Natural killer cell treated with Interleukin-12 subunit alpha and Interleukin-12 subunit beta and Interleukin-15 and Interleukin-18, amount 100 ng/mL, for 72 hours (primary cell): ENCODE measurements around the gene NCMAP. TPM values are rescaled to one million over a fixed set of nuclear protein-coding genes. Genes with fewer than 3 reads are reported as not detected.

Experiments
- ATAC-seq, 2 donors: fragments of 150-1000 bp; cut with Tn5 transposase in 1 of 2; sonication (Bioruptor Pico), chemical (Tn5 transposase) in 1 of 2; 2 replicates each; pipeline ENCODE4 v1.10.0; 2021
- DNase-seq: peaks from one replicate; pipeline ENCODE4 v3.0.0; 2022; ENCODE audit warnings: low spot score
- H3K27ac Mint-ChIP-seq, 2 donors: 1 replicate in 1 of 2; 2 replicates in 1 of 2; pipeline ENCODE4 v1.8.0; 2022; ENCODE audit warnings: mixed read lengths in 2 of 2, mild to moderate bottlenecking in 1 of 2, moderate library complexity in 1 of 2
- H3K27me3 Mint-ChIP-seq, 2 donors: 1 replicate in 1 of 2; 2 replicates in 1 of 2; pipeline ENCODE4 v1.8.0; 2022; ENCODE audit warnings: mixed read lengths in 2 of 2
- H3K36me3 Mint-ChIP-seq: one replicate; pipeline ENCODE4 v1.8.0; 2022; ENCODE audit warnings: mixed read lengths
- H3K4me1 Mint-ChIP-seq, 2 donors: 1 replicate in 1 of 2; 2 replicates in 1 of 2; pipeline ENCODE4 v1.8.0; 2022; ENCODE audit warnings: low read depth in 2 of 2, mixed read lengths in 2 of 2, mild to moderate bottlenecking in 1 of 2
- H3K4me3 Mint-ChIP-seq: one replicate; pipeline ENCODE4 v1.8.0; 2022; ENCODE audit warnings: mixed read lengths
- H3K9me3 Mint-ChIP-seq: 2 replicates; pipeline ENCODE4 v1.8.0; 2022; ENCODE audit warnings: mixed read lengths
- total RNA-seq, 2 donors: library from RNA; stranded (reverse); gene quantifications; one replicate each; pipeline ENCODE4 v1.2.3, GENCODE V29; 2022

The NCMAP gene
- total RNA-seq, 2 donors from 2014 or later, result not detected

DNA sequence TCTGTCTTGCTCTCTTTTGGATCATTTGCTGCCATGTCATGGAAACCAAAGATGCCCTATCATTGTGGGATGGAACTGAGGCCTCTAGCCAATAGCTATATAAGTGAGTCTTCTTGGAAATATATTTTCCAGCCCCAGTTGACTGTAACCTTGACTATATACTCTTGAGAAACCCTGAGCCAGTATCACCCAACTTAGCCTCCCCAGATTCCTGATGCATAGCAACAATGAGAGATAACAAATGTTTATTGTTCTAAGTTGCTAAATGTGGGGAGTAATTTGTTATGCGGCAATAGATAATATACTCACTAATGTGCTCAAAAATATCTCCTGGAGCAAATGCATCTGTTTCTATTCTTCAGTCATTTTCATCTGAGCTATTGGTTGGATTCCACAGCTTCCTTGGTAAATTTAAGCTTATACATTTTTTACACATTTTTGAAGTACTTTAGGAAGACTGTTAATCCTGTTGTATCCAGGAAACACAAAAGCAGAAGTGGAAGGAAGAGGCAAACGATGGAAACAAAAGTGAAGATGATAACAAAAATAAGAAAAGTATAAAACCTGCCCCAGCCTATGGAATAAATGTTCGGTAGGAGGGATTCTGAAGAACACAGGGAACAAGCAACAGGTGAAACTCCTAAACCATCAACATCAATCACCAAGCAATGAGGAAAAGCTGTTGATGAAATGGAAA, 80.9 kb downstream of the NCMAP start:
- H3K36me3 Mint-ChIP-seq, result no peaks in the 10 kb centered on the region
- peaks cover 9 to 17% of the 10 kb centered on the region in 2 donors for H3K4me1 Mint-ChIP-seq
- no peak overlapping the region for H3K27ac Mint-ChIP-seq
- no peaks in the 10 kb centered on the region for H3K9me3 Mint-ChIP-seq
- ATAC-seq, result no peak
- H3K27me3 Mint-ChIP-seq, result peaks cover 12 to 15% of the 10 kb centered on the region in 2 donors
- no peak overlapping the region for H3K4me3 Mint-ChIP-seq
- DNase-seq, result no peak

GRCh38 chr1:24639094-24639493, 83.2 kb downstream of the NCMAP start:
- ATAC-seq, result no peak
- Mint-ChIP-seq H3K36me3 (no peaks in the 10 kb centered on the region), H3K9me3 (no peaks in the 10 kb centered on the region), H3K27me3 (peaks cover 12 to 15% of the 10 kb centered on the region in 2 donors), H3K4me3 (no peak overlapping the region), H3K27ac (peak overlapping the region in 1 of 2 donors; percentile 0), H3K4me1 (peaks cover 14 to 23% of the 10 kb centered on the region in 2 donors)
- DNase-seq, result no peak

DNA sequence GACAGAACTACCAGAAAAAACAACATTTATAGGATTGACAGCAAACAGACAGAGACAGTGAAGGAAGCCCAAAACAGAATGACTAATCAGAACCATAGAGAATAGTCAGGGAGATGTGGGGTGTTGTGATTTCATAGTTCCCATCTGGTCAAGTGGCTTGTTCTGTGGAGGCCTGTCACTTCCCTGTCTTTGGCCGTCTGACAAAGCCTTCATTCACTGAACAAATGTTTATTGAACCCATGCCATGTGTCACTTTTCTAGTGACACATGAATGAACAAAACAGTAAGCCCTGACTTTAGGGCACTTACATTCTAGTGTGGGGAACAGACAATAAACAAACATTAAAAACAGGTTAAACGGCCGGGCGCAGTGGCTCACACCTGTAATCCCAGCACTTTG, 84.0 kb downstream of the NCMAP start:
- ATAC-seq, result no peak
- peak overlapping the region; percentile 0 to 95 for H3K27ac Mint-ChIP-seq
- H3K4me1 Mint-ChIP-seq, result peaks cover 21 to 31% of the 10 kb centered on the region in 2 donors
- H3K27me3 Mint-ChIP-seq, result peaks cover 12 to 15% of the 10 kb centered on the region in 2 donors
- H3K9me3 Mint-ChIP-seq, result no peaks in the 10 kb centered on the region
- no peak overlapping the region for H3K4me3 Mint-ChIP-seq
- peaks cover 8% of the 10 kb centered on the region for H3K36me3 Mint-ChIP-seq
- no peak for DNase-seq

DNA sequence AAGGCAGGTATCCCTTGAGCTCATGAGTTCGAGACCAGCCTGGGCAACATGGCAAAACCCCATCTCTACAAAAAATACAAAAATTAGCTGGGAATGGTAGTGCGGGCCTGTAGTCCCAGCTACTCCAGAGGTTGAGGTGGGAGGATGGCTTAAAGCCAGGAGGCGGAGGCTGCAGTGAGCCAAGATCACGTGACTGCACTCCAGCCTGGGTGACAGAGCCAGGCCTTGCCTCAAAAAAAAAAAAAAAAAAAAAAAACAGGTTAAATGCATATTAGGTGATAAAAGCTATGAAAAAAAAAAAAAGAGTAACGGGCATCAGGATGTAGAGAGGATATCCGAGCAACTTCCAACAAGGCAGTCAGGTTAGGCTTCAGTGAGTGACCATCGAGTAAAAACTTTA, 84.4 kb downstream of the NCMAP start:
- peaks cover 23 to 32% of the 10 kb centered on the region in 2 donors for H3K4me1 Mint-ChIP-seq
- DNase-seq (no peak), ATAC-seq (no peak)
- H3K9me3 Mint-ChIP-seq, result no peaks in the 10 kb centered on the region
- H3K4me3 Mint-ChIP-seq, result peak overlapping the region; percentile 96
- H3K27me3 Mint-ChIP-seq, result peaks cover 12 to 15% of the 10 kb centered on the region in 2 donors
- peak overlapping the region; percentile 89 to 95 for H3K27ac Mint-ChIP-seq
- peaks cover 12% of the 10 kb centered on the region for H3K36me3 Mint-ChIP-seq

DNA sequence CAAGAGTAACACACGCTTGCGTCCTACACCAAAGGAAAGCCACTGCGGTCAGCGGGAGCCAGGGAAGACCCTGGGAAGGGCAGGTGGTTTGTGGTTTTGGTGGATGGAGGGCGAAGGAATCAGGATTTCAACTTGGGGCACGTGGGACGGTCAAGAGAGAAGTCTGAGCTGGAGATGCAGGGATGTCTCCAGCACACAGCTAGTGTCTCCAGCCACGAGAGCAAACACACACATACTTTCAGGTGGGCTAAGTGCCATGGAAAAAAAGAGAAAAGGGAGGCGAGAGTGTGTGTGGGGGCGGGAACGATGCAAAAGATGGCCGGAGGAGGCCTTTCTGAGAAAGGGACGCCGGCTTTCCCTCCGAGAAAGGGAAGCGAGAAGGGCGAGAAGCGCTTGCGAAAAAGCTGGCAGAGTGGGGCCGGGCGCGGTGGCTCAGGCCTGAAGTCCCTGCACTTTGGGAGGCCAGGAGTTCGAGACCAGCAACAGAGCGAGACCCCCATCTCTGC, 85.8 kb downstream of the NCMAP start:
- Mint-ChIP-seq H3K9me3 (no peaks in the 10 kb centered on the region), H3K4me1 (peaks cover 29 to 35% of the 10 kb centered on the region in 2 donors), H3K4me3 (peak overlapping the region; percentile 96), H3K27me3 (peaks cover 4 to 5% of the 10 kb centered on the region in 2 donors), H3K36me3 (peaks cover 16% of the 10 kb centered on the region), H3K27ac (peak overlapping the region; percentile 89 to 95)
- ATAC-seq, result no peak
- DNase-seq, result peak; percentile 67

DNA sequence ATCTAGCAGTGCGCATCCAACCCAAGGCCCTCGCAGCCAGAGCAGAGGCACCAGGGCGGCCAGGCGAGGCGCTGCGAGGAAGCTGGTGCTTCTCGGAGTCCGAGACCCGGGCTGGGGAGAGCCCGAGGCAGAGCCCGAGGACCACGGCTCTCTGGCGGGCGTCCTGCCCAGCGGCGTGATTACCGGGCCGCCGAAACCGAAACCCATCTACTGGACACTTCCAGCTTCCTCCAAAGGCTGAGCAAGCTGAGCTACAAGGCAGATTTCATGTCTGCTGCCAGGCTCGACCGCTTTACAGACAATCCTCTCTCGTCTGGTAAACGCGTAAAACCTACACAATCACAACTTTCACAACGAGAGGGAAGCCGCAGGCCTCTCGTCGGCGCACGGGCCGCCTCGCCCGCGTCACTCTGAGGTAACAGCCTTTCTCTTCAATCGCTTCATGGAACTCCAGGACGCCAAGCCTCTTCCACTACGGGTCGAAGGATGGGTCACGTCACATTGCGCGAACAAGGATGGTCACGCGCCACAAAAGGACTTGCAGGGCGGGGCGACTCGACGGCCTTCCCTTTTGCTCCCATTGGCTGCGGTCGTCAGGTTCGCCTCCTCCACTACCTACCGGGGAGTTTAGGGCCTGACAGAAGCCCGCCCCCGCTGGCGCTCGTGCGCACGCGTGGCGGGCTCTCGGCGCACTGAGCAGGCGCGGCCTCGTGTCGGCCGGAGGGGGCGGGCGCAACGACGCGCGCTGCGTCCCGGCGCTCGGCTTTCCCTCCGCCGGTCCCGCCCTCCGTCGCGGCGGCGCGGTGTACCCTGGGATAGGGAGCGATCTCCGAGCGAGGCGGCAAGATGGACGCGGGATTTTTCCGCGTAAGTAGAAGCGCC, 86.8 kb downstream of the NCMAP start, which contains the start of gene SRRM1:
SRRM1 (plus strand) TSS at position 822 of the 882 bp plus-strand sequence; CDS start at position 847, 25 bp downstream.
- Mint-ChIP-seq H3K4me3 (peak within 1 kb of the TSS; percentile 96), H3K27me3 (no peaks in the 10 kb centered on the region)

GRCh38 chr1:24643363-24644099, 87.6 kb downstream of the NCMAP start:
- Mint-ChIP-seq H3K27me3 (no peaks in the 10 kb centered on the region), H3K27ac (peak overlapping the region; percentile 89 to 95), H3K36me3 (peaks cover 31% of the 10 kb centered on the region), H3K9me3 (no peaks in the 10 kb centered on the region), H3K4me3 (peak overlapping the region; percentile 96), H3K4me1 (peaks cover 32 to 42% of the 10 kb centered on the region in 2 donors)
- ATAC-seq (peak; percentile 39 to 40), DNase-seq (peak; percentile 76)

More for the DNA sequence above, 86.8 kb downstream of the NCMAP start, which contains the start of gene SRRM1:
- DNase-seq, result peak; percentile 99
- Mint-ChIP-seq H3K36me3 (peaks cover 23% of the 10 kb centered on the region), H3K4me1 (peaks cover 32 to 42% of the 10 kb centered on the region in 2 donors), H3K27ac (peak within 1 kb of the TSS; percentile 89 to 95), H3K9me3 (no peaks in the 10 kb centered on the region)
- ATAC-seq, result peak; percentile 95 to 96

DNA sequence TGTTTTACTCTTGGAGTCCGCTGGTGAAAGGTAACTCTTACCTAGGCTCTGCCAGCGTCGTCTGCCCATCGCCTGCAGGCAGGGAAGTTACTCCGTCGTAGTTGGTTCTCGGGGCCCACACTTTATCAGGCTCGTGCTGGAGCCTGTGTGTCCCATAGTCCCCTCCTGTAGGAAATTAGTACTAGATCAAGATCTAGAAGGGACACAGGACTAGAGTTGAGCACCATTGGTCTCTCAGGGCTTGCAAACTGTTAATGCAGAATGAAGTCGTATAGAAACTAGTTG, 88.2 kb downstream of the NCMAP start:
- peaks cover 36% of the 10 kb centered on the region for H3K36me3 Mint-ChIP-seq
- ATAC-seq (no peak), DNase-seq (no peak)
- peak overlapping the region; percentile 89 to 95 for H3K27ac Mint-ChIP-seq
- H3K27me3 Mint-ChIP-seq, result no peaks in the 10 kb centered on the region
- no peaks in the 10 kb centered on the region for H3K9me3 Mint-ChIP-seq
- peaks cover 32 to 42% of the 10 kb centered on the region in 2 donors for H3K4me1 Mint-ChIP-seq
- peak overlapping the region; percentile 96 for H3K4me3 Mint-ChIP-seq

- ATAC-seq, result no peak
- Mint-ChIP-seq H3K9me3 (no peaks in the 10 kb centered on the region), H3K4me3 (no peak overlapping the region), H3K36me3 (peaks cover 76% of the 10 kb centered on the region), H3K27ac (peak overlapping the region in 1 of 2 donors; percentile 37), H3K4me1 (peaks cover 25 to 28% of the 10 kb centered on the region in 2 donors), H3K27me3 (no peaks in the 10 kb centered on the region)
- no peak for DNase-seq
Measured at GRCh38 chr1:24648919-24649318, 93.0 kb downstream of the NCMAP start.

GRCh38 chr1:24652382-24652781, 96.5 kb downstream of the NCMAP start:
- H3K27ac Mint-ChIP-seq, result no peak overlapping the region
- no peak for ATAC-seq
- peaks cover 77% of the 10 kb centered on the region for H3K36me3 Mint-ChIP-seq
- no peaks in the 10 kb centered on the region for H3K9me3 Mint-ChIP-seq
- no peak overlapping the region for H3K4me3 Mint-ChIP-seq
- no peak for DNase-seq
- no peaks in the 10 kb centered on the region for H3K27me3 Mint-ChIP-seq
- peaks cover 8% of the 10 kb centered on the region in 2 donors for H3K4me1 Mint-ChIP-seq

DNA sequence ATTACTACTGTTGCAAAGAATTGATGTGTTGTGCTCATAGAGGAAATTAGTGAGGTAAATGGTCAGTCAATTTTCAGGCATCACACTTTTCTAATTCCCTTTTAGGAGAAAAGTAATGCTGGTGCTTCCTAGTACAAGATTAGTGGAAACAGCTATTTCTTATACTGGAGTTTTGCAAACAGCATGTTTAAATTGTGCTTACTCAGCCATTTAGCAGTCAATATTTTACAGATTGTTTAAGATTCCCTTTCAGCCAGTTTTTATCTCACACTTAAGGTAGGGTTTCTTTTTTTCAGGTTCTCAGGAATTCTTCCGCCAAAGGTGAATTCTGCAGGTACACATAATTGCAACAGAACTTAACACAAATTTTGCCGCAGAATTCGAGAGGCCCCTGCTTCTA, 98.1 kb downstream of the NCMAP start:
- Mint-ChIP-seq H3K4me3 (no peak overlapping the region), H3K9me3 (no peaks in the 10 kb centered on the region), H3K36me3 (peaks cover 69% of the 10 kb centered on the region), H3K27ac (no peak overlapping the region), H3K4me1 (peaks cover 11 to 14% of the 10 kb centered on the region in 2 donors), H3K27me3 (no peaks in the 10 kb centered on the region)
- no peak for ATAC-seq
- no peak for DNase-seq

DNA sequence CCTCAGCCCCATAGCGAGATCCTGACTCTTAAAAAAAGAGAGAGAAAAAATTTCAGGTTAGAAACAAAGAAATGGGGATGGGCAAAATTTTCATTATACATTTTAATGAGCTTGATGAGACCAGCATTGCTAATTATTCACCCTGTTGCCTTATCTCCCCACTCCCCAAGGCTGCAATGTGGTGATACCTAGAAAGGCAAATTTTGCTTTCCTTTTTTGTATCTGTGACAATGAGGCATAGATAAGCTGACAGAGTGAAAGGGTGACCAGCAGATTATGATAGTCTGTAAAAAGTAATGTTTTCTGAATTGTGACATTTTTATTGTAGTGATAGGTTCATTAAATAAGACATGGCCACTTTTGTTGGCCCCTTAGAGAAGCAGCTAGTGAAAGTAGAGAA, 100.2 kb downstream of the NCMAP start:
- no peaks in the 10 kb centered on the region for H3K27me3 Mint-ChIP-seq
- H3K4me3 Mint-ChIP-seq, result no peak overlapping the region
- DNase-seq, result no peak
- peaks cover 14% of the 10 kb centered on the region in 2 donors for H3K4me1 Mint-ChIP-seq
- peaks cover 50% of the 10 kb centered on the region for H3K36me3 Mint-ChIP-seq
- no peak for ATAC-seq
- H3K9me3 Mint-ChIP-seq, result no peaks in the 10 kb centered on the region
- H3K27ac Mint-ChIP-seq, result peak overlapping the region in 1 of 2 donors; percentile 18

DNA sequence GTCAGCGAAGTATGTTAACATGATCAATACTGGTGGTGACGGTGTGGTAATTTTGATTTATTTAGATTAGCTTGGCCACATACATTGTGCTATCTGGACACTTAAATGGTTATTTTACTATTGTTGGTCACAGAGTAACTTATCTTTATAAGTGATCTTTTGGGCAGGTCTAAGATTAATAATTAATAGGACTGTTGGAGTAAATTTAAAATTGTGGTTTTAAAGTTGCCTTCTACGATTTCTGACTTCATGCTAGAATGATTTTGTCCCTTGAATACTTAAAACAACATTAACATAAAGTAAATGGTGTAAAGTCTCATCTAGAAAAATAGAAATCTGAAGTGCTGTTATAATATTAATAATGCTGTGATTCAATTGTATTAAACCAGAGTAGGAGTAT, 101.9 kb downstream of the NCMAP start:
- ATAC-seq, result no peak
- Mint-ChIP-seq H3K27me3 (no peaks in the 10 kb centered on the region), H3K9me3 (no peaks in the 10 kb centered on the region), H3K36me3 (peaks cover 36% of the 10 kb centered on the region), H3K4me3 (no peak overlapping the region), H3K27ac (peak overlapping the region; percentile 10 to 21), H3K4me1 (peaks cover 11 to 14% of the 10 kb centered on the region in 2 donors)
- no peak for DNase-seq
